Adrenal gland (tissue), 12 donors: ENCODE results near the gene ANO2. TPM values are rescaled to one million over a fixed set of nuclear protein-coding genes. Genes with fewer than 3 reads are reported as not detected.

Source experiments
- DNase-seq, 7 donors: peaks; one replicate each; pipeline ENCODE4 v3.0.0-alpha.2; 2019 to 2020
- H3K27ac ChIP-seq, 5 donors: fragments of 200-600 bp; sonication (generic) in 4 of 5; 1 replicate in 3 of 5; 2 replicates in 2 of 5; pipeline versions ENCODE4 v1.5.1 to v1.8.0; 2016 to 2020; ENCODE audit warnings: mild to moderate bottlenecking in 1 of 5
- H3K27me3 ChIP-seq: fragments of 200-600 bp; 2 replicates; pipeline ENCODE4 v1.8.0; 2021
- H3K36me3 ChIP-seq, 2 donors: fragments of 200-600 bp; replicated peaks in 1 of 2; 1 replicate in 1 of 2; 2 replicates in 1 of 2; pipeline versions ENCODE4 v1.5.1 to v1.8.0; 2018 to 2022
- H3K4me1 ChIP-seq, 2 donors: fragments of 200-600 bp; replicated peaks in 1 of 2; 1 replicate in 1 of 2; 2 replicates in 1 of 2; pipeline versions ENCODE4 v1.5.1 to v1.8.0; 2018 to 2021
- H3K4me3 ChIP-seq, 4 donors: fragments of 200-600 bp; sonication (generic) in 3 of 4; one replicate each; pipeline ENCODE4 v1.5.1; 2016 to 2018
- H3K9me3 ChIP-seq, 3 donors: fragments of 200-600 bp; sonication (generic) in 1 of 3; replicated peaks in 1 of 3; 1 replicate in 2 of 3; 2 replicates in 1 of 3; pipeline versions ENCODE4 v1.5.1 to v1.8.0; 2016 to 2021
- POLR2A ChIP-seq, 2 donors: fragments of 450-650 bp; IDR thresholded peaks; one replicate each; pipeline ENCODE4 v1.6.1; 2017; ENCODE audit warnings: antibody characterized with exemption in 2 of 2, mild to moderate bottlenecking in 2 of 2, moderate library complexity in 1 of 2
- WGBS, 4 donors: extraction: QIAGEN DNeasy Blood & Tissue Kit in 2 of 4; methylation state at CpG; one replicate each; pipeline versions ENCODE4 v1.1.5 to v1.1.7; 2013 to 2017; 5-methylcytosine and 5-hydroxymethylcytosine counted together
- intact Hi-C, 2 donors: fragments of 100-400 bp; cut with DNase I; formaldehyde crosslinking; loops; one replicate each; pipeline versions ENCODE4 v1.14.1 to v1.15.0; 2022 to 2023
- polyA plus RNA-seq, 3 donors: library from polyadenylated mRNA; stranded (reverse); fragments of 200-250 nt in 2 of 3; fragments of 350-450 nt in 1 of 3; fragmentation: Illumina TruSeq in 1 of 3; extraction: RNeasy Lipid Tissue Mini Kit (QIAGEN cat#74804) in 1 of 3; gene quantifications; one replicate each; pipeline ENCODE4 v1.2.3, GENCODE V29; 2013 to 2014
- total RNA-seq, 9 donors: library from RNA; depleted of rRNA in 4 of 9; stranded (reverse); fragments of >200 nt in 4 of 9; fragments of 120-200 nt in 1 of 9; fragmentation: NEBNext Ultra II Directional in 1 of 9; extraction: Animal tissue kit (Norgen Biotek cat#: 25700) in 1 of 9; gene quantifications; one replicate each; pipeline versions ENCODE4 v1.1.0 to v1.2.4, GENCODE V29; 2013 to 2023
- TF ChIP-seq, protein P1 (sequence below), 6 experiments: fragments of 450-650 bp in 4 of 6; fragments of 200-600 bp in 2 of 6; sonication (generic) in 1 of 6; IDR thresholded peaks; 1 replicate in 5 of 6; 2 replicates in 1 of 6; pipeline versions ENCODE4 v1.5.1 to v1.8.0; 2016 to 2021; ENCODE audit warnings: antibody characterized with exemption in 6 of 6, mild to moderate bottlenecking in 2 of 6, moderate library complexity in 1 of 6
- donor health status: healthy with polysubstance abuse.
- donor health status: Bipolar disorder and iron deficiency.
- donor health status: DM: yes; HTN: yes; CAD: no.
- donor health status: DM: no; HTN: no; CAD: no.
- donor health status: DM: no; HTN: no; CAD: no.
- donor health status: DM: yes; HTN: yes; CAD: no.

Gene ANO2
- total and polyA plus RNA-seq, 12 donors: 0.17 to 1.8 (median 0.88) TPM; not detected in 1

DNA sequence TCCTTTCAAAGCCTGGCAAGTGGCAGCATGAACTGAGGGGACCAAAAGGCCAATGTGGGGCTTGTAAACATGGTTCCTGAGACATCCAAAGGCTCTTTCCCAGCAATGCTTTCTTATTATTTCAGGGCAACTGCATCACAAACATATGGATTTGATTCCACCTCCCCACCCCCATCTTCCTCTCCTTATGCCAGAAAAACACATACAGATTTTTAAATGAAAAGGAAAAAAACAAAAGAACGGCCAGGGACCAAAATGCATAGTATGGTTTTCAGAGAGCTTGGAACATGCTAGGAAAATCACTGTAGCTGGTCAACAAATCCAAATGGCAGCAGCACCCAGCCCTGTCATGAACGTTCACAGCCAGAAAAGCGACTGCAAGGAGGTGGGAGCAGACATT is 167.6 kb downstream of the ANO2 start:
- H3K36me3 ChIP-seq: no peaks in the 10 kb centered on the region
- no peak overlapping the region for H3K4me3 ChIP-seq
- TF ChIP-seq, protein P1, sequence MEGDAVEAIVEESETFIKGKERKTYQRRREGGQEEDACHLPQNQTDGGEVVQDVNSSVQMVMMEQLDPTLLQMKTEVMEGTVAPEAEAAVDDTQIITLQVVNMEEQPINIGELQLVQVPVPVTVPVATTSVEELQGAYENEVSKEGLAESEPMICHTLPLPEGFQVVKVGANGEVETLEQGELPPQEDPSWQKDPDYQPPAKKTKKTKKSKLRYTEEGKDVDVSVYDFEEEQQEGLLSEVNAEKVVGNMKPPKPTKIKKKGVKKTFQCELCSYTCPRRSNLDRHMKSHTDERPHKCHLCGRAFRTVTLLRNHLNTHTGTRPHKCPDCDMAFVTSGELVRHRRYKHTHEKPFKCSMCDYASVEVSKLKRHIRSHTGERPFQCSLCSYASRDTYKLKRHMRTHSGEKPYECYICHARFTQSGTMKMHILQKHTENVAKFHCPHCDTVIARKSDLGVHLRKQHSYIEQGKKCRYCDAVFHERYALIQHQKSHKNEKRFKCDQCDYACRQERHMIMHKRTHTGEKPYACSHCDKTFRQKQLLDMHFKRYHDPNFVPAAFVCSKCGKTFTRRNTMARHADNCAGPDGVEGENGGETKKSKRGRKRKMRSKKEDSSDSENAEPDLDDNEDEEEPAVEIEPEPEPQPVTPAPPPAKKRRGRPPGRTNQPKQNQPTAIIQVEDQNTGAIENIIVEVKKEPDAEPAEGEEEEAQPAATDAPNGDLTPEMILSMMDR (IDR thresholded peaks at IDR 0.05): no peak
- no peak for TF ChIP-seq POLR2A (IDR thresholded peaks at IDR 0.05)
- WGBS, 4 donors: 63 to 71% (median 67%) methylated on average over 3 of the region's 3 CpGs
- DNase-seq: no peak
- no peaks in the 10 kb centered on the region for H3K4me1 ChIP-seq
- intact Hi-C loops: no loop called here
- H3K9me3 ChIP-seq: no peaks in the 10 kb centered on the region
- H3K27ac ChIP-seq: no peak overlapping the region
- no peaks in the 10 kb centered on the region for H3K27me3 ChIP-seq

DNA sequence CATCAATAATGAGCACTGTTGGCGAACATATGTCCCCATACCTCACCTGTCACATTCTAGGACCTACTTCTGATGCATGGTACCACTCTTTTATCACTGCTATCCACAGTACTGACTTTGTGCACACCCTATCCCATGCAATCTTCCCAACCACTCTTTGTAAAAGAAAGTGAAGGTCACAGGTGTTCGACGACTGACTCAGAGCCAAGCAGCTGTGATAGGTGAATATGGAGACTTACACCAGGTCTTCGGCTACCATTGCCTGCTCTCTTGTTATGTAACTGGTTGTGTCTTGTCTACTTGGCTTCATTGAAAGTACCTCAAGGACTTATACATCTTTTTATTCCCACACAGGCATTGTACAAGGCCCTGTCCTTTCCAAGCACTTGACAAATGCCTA is 169.0 kb downstream of the ANO2 start:
- Histone ChIP-seq H3K36me3 (no peaks in the 10 kb centered on the region), H3K4me3 (no peak overlapping the region), H3K27ac (no peak overlapping the region), H3K4me1 (no peaks in the 10 kb centered on the region), H3K9me3 (no peaks in the 10 kb centered on the region), H3K27me3 (no peaks in the 10 kb centered on the region)
- intact Hi-C loops: no loop called here
- no peak for DNase-seq
- 73 to 86% (median 79%) methylated on average over 4 of the region's 4 CpGs for WGBS, 4 donors
- TF ChIP-seq, protein P1 (IDR thresholded peaks at IDR 0.05): no peak
- no peak for TF ChIP-seq POLR2A (IDR thresholded peaks at IDR 0.05)

GRCh38 chr12:5773550-5773949 is 171.5 kb downstream of the ANO2 start:
- Histone ChIP-seq H3K27me3 (no peaks in the 10 kb centered on the region), H3K27ac (no peak overlapping the region), H3K4me3 (no peak overlapping the region), H3K9me3 (no peaks in the 10 kb centered on the region), H3K36me3 (no peaks in the 10 kb centered on the region), H3K4me1 (no peaks in the 10 kb centered on the region)
- intact Hi-C loops: no loop called here
- 73 to 87% (median 74%) methylated on average over 3 of the region's 3 CpGs for WGBS, 4 donors
- TF ChIP-seq POLR2A (IDR thresholded peaks at IDR 0.05): no peak
- TF ChIP-seq, protein P1 (IDR thresholded peaks at IDR 0.05): no peak
- DNase-seq: no peak

GRCh38 chr12:5771756-5772155 is 173.3 kb downstream of the ANO2 start:
- no peaks in the 10 kb centered on the region for H3K27me3 ChIP-seq
- H3K4me1 ChIP-seq: no peaks in the 10 kb centered on the region
- no peaks in the 10 kb centered on the region for H3K9me3 ChIP-seq
- no peaks in the 10 kb centered on the region for H3K36me3 ChIP-seq
- TF ChIP-seq, protein P1 (IDR thresholded peaks at IDR 0.05): no peak
- no peak for TF ChIP-seq POLR2A (IDR thresholded peaks at IDR 0.05)
- H3K27ac ChIP-seq: no peak overlapping the region
- WGBS, 4 donors: 57 to 74% (median 65%) methylated on average over 1 of the region's 1 CpG
- H3K4me3 ChIP-seq: no peak overlapping the region
- intact Hi-C loops: no loop called here
- DNase-seq: no peak
